HEK293 (cell line): ENCODE measurements around the gene PTGER1.

Source experiments
- GLIS2 ChIP-seq: fragments of 450-650 bp; formaldehyde crosslinking; IDR thresholded peaks from 2 replicates; pipeline ENCODE4 v1.5.1; 2016; ENCODE audit warnings: missing biosample characterization, missing genetic modification characterization
- KLF16 ChIP-seq: fragments of 450-650 bp; formaldehyde crosslinking; IDR thresholded peaks from 2 replicates; pipeline ENCODE4 v1.5.1; 2017; ENCODE audit warnings: missing biosample characterization, missing genetic modification characterization
- ZNF174 ChIP-seq: fragments of 450-650 bp; formaldehyde crosslinking; IDR thresholded peaks from 2 replicates; pipeline ENCODE4 v1.5.0; 2017; ENCODE audit warnings: missing biosample characterization, mild to moderate bottlenecking, missing genetic modification characterization
- ZNF274 ChIP-seq, 2 experiments: fragments of 200-500 bp in 1 of 2; fragments of 450-650 bp in 1 of 2; sonication (Bioruptor generic) in 1 of 2; formaldehyde crosslinking in 1 of 2; IDR thresholded peaks; 2 replicates each; pipeline versions ENCODE4 v1.5.1 to v1.6.1; 2014 to 2016; ENCODE audit warnings: borderline replicate concordance in 1 of 2, inconsistent platforms in 1 of 2, low read length in 1 of 2, missing biosample characterization in 1 of 2, missing genetic modification characterization in 1 of 2
- ZNF302 ChIP-seq: fragments of 450-650 bp; formaldehyde crosslinking; IDR thresholded peaks from 2 replicates; pipeline ENCODE4 v1.5.1; 2016; ENCODE audit warnings: missing biosample characterization, missing genetic modification characterization, low read depth
- ZNF48 ChIP-seq: fragments of 450-650 bp; formaldehyde crosslinking; IDR thresholded peaks from 2 replicates; pipeline ENCODE4 v1.5.1; 2016; ENCODE audit warnings: missing biosample characterization, missing genetic modification characterization
- ZNF747 ChIP-seq: fragments of 450-650 bp; formaldehyde crosslinking; IDR thresholded peaks from 2 replicates; pipeline ENCODE4 v1.5.1; 2016; ENCODE audit warnings: missing biosample characterization, missing genetic modification characterization
- TF ChIP-seq, protein P1 (sequence below): fragments of 450-650 bp; formaldehyde crosslinking; IDR thresholded peaks from 2 replicates; pipeline ENCODE4 v1.5.1; 2016; ENCODE audit warnings: missing biosample characterization, missing genetic modification characterization
- TF ChIP-seq, protein P2 (sequence below): fragments of 450-650 bp; formaldehyde crosslinking; IDR thresholded peaks from 2 replicates; pipeline ENCODE4 v1.5.1; 2017; ENCODE audit warnings: missing biosample characterization, missing genetic modification characterization
- TF ChIP-seq, protein P3 (sequence below): fragments of 450-650 bp; formaldehyde crosslinking; IDR thresholded peaks from 2 replicates; pipeline ENCODE4 v1.5.1; 2017; ENCODE audit warnings: missing biosample characterization, missing genetic modification characterization

DNA sequence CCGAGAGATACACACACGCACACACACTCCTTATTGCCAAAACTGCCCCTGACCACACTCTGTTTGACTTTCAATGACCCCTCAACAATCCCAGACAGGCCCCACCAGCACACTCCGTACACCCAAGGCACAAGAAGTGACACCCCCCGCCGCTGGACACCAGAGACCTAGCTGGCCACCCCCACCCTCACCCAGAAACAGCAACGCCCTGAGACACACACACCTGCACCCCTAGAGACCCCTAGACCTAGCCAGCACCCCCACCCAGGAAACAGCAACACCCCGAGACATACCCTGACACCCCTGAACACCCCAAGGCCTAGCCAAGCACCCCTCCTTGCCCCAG, 1.1 kb upstream of the PTGER1 start:
- TF ChIP-seq, protein P1, sequence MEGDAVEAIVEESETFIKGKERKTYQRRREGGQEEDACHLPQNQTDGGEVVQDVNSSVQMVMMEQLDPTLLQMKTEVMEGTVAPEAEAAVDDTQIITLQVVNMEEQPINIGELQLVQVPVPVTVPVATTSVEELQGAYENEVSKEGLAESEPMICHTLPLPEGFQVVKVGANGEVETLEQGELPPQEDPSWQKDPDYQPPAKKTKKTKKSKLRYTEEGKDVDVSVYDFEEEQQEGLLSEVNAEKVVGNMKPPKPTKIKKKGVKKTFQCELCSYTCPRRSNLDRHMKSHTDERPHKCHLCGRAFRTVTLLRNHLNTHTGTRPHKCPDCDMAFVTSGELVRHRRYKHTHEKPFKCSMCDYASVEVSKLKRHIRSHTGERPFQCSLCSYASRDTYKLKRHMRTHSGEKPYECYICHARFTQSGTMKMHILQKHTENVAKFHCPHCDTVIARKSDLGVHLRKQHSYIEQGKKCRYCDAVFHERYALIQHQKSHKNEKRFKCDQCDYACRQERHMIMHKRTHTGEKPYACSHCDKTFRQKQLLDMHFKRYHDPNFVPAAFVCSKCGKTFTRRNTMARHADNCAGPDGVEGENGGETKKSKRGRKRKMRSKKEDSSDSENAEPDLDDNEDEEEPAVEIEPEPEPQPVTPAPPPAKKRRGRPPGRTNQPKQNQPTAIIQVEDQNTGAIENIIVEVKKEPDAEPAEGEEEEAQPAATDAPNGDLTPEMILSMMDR (tag by site-specific recombination), result no peak
- TF ChIP-seq ZNF274 (IDR thresholded peaks at IDR 0.05; ENCODE audit: low read length) (no peak), ZNF274 (tag by site-specific recombination; IDR thresholded peaks at IDR 0.05; ENCODE audit: borderline replicate concordance) (no peak), ZNF174 (tag by site-specific recombination) (no peak), ZNF747 (tag by site-specific recombination) (no peak), KLF16 (no peak), ZNF302 (tag by site-specific recombination) (no peak), ZNF48 (no peak), GLIS2 (tag by site-specific recombination) (no peak)
- TF ChIP-seq, protein P2, sequence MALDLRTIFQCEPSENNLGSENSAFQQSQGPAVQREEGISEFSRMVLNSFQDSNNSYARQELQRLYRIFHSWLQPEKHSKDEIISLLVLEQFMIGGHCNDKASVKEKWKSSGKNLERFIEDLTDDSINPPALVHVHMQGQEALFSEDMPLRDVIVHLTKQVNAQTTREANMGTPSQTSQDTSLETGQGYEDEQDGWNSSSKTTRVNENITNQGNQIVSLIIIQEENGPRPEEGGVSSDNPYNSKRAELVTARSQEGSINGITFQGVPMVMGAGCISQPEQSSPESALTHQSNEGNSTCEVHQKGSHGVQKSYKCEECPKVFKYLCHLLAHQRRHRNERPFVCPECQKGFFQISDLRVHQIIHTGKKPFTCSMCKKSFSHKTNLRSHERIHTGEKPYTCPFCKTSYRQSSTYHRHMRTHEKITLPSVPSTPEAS, result no peak
- TF ChIP-seq, protein P3, sequence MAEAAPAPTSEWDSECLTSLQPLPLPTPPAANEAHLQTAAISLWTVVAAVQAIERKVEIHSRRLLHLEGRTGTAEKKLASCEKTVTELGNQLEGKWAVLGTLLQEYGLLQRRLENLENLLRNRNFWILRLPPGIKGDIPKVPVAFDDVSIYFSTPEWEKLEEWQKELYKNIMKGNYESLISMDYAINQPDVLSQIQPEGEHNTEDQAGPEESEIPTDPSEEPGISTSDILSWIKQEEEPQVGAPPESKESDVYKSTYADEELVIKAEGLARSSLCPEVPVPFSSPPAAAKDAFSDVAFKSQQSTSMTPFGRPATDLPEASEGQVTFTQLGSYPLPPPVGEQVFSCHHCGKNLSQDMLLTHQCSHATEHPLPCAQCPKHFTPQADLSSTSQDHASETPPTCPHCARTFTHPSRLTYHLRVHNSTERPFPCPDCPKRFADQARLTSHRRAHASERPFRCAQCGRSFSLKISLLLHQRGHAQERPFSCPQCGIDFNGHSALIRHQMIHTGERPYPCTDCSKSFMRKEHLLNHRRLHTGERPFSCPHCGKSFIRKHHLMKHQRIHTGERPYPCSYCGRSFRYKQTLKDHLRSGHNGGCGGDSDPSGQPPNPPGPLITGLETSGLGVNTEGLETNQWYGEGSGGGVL (tag by site-specific recombination), result no peak
